NB4 (cell line): ENCODE measurements around the gene IL17REL.

Experiments used
- DNase-seq: peaks from one replicate; pipeline ENCODE4 v3.0.0; 2010; ENCODE audit warnings: low read depth
- H3K4me3 ChIP-seq: one replicate; pipeline ENCODE4 v1.5.1; 2011; ENCODE audit warnings: mild to moderate bottlenecking, low read depth, low read length, moderate library complexity
- MYC ChIP-seq: IDR thresholded peaks from 2 replicates; pipeline ENCODE4 v1.6.1; 2011; ENCODE audit warnings: low read depth, low read length
- POLR2A ChIP-seq: IDR thresholded peaks from 2 replicates; pipeline ENCODE4 v1.6.1; 2011; ENCODE audit warnings: mild to moderate bottlenecking; ENCODE audit not compliant: insufficient read length; ENCODE audit errors: extremely low read depth
- TF ChIP-seq, protein P1 (sequence below): IDR thresholded peaks from 2 replicates; pipeline ENCODE4 v1.6.1; 2011; ENCODE audit warnings: low read depth, low read length
- TF ChIP-seq, protein P2 (sequence below): IDR thresholded peaks from one replicate; pipeline ENCODE4 v1.5.1; 2012; ENCODE audit warnings: low read depth, low read length

Gene IL17REL

DNA sequence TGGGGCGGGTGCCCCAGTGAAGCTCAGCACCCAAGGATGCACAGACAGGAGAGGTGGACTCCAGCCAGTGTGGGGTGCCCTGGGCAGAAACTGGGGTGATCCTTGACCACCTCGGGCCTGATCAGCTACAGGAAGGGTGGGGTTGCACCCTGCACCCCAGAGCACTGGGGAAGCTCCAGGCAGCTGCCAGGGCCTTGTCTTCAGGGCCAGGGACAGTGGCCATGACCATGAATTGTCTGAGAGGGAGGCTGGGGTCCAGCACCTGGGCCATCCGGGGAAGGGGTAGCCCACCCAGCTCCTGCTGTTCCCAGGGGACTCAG is 17.6 kb downstream of the IL17REL start:
- DNase-seq: no peak
- no peak overlapping the region for H3K4me3 ChIP-seq
- TF ChIP-seq, protein P1, sequence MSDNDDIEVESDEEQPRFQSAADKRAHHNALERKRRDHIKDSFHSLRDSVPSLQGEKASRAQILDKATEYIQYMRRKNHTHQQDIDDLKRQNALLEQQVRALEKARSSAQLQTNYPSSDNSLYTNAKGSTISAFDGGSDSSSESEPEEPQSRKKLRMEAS: no peak
- TF ChIP-seq, protein P2, sequence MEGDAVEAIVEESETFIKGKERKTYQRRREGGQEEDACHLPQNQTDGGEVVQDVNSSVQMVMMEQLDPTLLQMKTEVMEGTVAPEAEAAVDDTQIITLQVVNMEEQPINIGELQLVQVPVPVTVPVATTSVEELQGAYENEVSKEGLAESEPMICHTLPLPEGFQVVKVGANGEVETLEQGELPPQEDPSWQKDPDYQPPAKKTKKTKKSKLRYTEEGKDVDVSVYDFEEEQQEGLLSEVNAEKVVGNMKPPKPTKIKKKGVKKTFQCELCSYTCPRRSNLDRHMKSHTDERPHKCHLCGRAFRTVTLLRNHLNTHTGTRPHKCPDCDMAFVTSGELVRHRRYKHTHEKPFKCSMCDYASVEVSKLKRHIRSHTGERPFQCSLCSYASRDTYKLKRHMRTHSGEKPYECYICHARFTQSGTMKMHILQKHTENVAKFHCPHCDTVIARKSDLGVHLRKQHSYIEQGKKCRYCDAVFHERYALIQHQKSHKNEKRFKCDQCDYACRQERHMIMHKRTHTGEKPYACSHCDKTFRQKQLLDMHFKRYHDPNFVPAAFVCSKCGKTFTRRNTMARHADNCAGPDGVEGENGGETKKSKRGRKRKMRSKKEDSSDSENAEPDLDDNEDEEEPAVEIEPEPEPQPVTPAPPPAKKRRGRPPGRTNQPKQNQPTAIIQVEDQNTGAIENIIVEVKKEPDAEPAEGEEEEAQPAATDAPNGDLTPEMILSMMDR: no peak
- TF ChIP-seq MYC: no peak
- no peak for TF ChIP-seq POLR2A

DNA sequence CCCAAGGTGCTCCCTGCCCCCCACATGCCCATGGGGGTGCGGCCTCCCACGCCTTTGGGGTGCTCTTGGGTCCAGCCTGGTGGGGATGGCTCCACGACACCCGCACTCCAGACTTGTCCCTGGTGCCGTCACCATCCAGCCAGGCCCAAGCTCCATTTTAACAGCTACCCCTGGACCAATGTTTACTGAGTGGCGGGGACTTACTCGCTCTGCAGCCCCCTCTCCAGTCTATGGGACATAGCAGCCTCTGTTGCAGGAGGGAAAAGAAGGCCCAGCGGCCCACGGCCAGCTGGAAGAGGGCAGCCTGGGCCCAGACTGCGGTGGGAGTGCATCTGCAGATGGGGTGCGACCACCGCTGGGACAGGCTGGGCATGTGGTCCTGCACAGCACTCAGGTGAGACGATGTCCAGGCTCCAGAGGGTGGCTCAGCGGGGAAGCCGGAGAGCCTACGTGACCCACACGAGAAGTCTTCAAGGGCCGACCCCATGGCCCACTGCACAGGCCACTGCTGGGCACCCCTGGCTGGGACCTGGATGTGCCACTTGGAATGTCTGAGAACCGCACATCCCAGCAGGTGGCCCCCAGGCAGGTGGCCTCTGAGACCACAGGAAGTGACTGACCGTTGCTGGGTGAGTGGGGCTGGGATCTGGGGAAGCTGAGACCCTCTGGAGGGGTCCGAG is 18.1 kb downstream of the IL17REL start:
- TF ChIP-seq, protein P1: no peak
- TF ChIP-seq, protein P2: no peak
- TF ChIP-seq MYC (no peak), POLR2A (no peak)
- no peak overlapping the region for H3K4me3 ChIP-seq
- DNase-seq: no peak

DNA sequence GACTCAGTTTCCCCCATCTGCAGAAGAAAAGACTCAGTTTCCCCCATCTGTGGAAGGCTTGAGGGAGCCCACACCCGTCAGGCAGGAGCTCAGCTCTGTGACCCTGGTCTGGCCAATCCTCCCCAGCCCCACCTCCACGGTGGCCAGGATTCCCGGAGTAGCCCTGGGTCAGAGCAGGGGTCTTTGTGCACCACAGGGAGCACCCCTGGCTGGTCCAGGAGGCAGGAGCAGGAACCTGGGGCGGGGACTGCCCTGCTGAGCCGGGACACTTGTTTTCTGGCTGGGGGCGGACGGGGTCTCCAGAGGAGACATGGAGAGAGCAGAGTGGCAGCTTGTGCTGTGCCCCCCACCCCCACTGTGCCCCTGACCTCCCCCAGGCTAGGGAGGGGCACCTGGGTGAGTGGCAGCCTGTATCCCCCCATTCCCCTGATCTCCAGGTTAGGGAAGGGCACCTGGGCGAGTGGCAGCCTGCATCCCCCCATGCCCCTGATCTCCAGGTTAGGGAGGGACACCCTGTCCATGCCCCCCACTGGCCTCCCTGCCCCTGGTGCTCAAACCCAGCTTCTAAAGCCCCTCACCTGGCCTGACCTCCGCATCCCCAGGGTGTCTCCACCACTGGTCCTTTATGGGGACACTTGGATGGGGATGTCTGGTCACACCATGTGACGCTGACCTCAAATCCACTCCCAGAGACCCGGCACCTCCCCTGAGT is 18.8 kb downstream of the IL17REL start:
- no peak for TF ChIP-seq MYC
- TF ChIP-seq, protein P2: no peak
- TF ChIP-seq, protein P1: no peak
- no peak for TF ChIP-seq POLR2A
- no peak for DNase-seq
- no peak overlapping the region for H3K4me3 ChIP-seq

DNA sequence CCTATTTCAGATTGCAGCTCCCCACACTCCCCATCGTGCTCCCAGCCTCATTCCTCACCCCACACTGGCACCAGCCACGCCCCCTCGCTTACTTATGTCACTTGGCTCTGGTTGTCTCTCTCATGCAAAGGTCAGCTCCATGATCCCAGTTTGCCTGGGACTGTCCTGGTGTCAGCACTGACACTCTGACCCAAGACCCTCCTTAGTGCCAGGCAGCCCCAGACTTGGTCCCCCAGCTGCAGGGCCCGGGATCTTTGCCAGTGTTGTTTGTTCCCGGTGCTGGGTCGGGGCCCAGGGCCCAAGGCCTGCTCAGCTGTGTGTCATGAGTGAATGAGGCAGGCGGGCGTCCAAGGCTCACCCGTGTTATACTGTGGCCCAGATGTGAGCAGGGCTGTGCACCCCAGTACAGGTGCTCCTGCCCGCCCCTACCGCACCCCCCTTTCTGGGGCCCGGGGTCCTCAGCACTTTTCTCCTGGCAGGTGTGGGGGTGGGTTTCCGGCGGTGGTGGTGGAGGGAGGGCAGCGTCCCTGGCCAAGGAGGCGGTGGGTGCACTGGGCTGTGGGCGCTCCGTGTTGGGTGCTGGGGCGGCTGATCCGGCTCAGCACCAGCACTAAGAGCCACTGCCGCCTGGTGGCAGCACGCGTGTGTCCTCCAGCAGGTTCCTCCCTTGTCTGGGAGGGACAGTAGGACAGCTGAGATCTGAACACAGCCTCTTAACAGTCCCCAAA is 19.5 kb downstream of the IL17REL start:
- TF ChIP-seq, protein P2: peak; percentile 75
- no peak for TF ChIP-seq POLR2A
- no peak overlapping the region for H3K4me3 ChIP-seq
- peak; percentile 61 for DNase-seq

DNA sequence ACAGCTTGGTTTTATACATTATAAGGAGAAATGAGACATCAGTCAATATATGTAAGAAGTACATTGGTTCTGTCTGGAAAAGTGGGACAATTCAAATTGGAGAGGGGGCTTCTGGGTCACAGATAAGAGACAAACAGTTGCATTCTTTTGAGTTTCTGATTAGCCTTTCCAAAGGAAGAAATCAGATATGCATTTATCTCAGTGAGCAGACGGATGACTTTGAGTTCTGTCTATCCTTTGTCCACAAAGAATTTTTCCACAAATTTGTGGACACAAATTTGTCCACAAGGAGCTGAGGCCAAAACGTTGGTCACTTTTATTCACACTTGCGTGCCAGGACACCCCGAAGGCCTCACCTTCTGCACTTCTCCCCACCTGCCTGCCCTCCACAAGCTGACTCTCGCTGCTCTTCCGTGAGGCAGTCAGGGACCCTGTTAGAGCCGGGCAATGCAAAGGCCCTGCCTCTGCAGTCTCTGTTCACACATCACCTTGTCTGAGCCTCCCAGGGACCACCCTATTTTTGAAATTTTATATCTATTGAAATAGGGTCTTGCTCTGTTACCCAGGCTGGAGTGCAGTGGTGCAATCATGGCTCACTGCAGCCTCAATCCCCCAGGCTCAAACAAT is 20.5 kb downstream of the IL17REL start:
- DNase-seq: no peak
- H3K4me3 ChIP-seq: no peak overlapping the region
- TF ChIP-seq, protein P1: no peak
- no peak for TF ChIP-seq MYC
- TF ChIP-seq, protein P2: no peak
- no peak for TF ChIP-seq POLR2A
